Measurements from ENCODE around the gene NDUFS8.
"Not testable (repeated sequence)": the region's sequence is repeated elsewhere in the genome, so short reads cannot be mapped to it uniquely, and the experiment has no call there.

The NDUFS8 gene

DNA sequence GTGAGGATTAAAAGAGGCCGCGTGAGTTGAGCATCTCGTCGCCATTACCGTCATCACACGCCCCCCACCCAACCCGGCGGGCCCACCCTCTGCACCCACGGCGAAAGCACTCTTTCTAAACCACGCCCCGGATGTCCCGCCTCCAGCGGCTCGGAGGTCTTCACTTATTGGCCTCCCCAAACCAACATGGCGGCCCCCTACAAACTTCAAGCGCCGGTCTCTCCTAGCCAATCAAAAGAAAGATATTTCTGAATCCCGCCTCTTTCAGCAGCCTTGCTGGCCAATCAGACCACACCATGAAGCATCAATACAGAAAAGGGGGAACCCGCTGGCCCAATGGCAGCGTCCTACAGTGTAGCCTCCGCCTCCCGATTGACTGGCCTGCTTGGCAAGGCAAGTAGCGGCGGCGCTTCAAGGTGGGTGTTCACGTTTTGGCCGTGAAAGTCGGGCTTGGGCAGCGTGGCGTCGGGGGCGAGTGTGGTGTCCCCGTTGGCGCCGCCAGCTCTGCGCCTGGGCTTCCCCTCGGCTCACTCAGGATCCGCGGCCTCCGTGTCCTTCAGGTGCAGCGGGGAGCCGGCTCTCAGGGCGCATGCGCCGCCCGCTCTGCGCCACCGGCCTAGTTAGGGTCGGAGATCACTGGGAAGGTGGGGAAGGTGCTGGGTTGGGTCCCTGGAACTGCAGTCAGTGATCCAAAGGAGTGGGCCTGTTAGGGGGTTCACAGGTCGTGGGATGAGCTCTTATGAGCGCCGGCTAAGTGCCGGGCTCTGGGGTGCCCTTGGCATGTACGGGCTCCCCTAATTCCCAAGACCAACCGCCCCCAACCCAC is at the start of gene NDUFS8:
NDUFS8 (plus strand) TSS at position 364 of the 826 bp plus-strand sequence. CDS start 1,471 bp downstream, outside the sequence.
- DNase-seq (ENCODE audit: low spot score) = peak; percentile 99

DNA sequence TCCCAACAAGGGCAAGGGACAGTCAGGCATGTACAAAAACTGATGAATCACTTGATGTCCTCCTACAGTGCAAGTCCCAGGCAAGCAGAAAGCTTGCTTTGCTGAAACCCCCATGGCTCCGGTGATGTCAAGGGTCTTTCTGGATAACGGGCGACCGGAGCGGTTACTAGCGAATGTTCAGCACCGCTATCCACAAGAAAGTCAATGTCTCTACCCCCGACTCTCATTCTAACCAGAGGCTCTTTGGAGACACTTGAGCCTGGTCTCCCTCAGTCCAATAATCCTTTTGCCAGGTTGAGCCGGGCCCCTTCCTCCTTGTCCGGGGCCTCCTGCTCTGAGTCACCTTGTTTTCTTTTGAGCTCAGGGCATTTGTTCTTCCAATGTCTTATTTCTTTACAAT is 49.3 kb upstream of the NDUFS8 start:
- DNase-seq (ENCODE audit: low spot score) = not testable (repeated sequence)

DNA sequence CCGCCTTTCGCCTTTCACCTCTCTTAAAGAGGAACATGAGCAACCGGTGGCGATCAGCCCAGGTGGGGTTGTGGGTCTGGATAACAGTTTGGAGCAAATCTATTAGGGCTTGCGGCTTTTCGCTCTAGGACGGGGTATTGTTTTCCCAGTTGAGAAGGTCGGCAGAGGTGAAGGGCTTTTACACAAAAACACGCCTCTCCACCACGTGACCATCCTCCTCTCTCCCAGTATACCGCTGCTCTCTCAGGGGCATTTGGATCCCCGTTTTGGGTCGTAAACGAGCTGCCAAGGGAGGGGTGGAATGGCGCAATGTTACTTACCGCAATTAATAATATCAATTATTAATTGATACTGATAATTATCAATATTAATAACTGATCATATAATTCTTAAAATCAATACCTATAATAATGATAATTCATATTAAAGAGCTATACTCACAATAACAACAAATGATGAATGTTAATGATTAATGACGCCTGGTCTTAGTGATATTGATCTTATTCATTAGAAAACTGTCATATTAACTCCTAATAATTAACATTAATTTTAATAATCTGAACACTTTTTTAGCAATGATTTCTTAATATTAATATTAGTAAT is 48.1 kb upstream of the NDUFS8 start:
- DNase-seq (ENCODE audit: low spot score) = not testable (repeated sequence)

DNA sequence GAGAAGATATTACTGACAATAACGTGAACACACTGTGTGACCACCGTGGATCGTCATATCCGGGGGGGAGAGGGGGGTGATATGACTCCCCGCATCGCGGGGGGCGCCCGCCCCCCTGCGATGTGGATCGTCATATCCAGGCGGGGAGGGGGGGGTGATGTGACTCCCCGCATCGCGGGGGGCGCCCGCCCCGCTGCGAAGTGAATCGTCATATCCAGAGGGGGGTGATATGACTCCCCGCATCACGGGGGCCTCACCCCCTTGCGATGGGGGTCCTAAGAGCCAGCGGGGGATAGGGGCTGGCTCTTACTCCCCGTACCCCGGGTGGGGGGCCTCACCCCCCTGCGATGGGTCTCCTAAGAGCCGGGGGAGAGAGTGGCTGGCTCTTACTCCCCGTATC is 46.5 kb upstream of the NDUFS8 start:
- no peak for DNase-seq (ENCODE audit: low spot score)

DNA sequence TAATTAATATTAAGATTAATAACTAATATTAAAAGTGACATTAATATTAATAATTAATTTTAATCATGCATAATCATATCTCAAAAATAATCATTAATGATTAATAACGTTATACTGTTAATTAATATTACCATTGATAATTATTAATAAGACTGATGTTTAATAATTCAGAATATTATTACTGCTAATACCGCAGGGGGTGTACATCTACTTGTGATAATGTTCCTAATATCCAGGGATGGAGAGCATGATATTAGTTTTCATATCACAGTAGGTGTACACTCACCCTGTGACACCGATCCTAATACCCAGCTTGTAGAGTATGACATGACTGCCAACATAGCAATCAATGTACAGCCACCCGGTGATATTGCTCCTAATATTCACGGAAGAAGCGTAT is 45.2 kb upstream of the NDUFS8 start:
- DNase-seq (ENCODE audit: low spot score) = not testable (repeated sequence)

DNA sequence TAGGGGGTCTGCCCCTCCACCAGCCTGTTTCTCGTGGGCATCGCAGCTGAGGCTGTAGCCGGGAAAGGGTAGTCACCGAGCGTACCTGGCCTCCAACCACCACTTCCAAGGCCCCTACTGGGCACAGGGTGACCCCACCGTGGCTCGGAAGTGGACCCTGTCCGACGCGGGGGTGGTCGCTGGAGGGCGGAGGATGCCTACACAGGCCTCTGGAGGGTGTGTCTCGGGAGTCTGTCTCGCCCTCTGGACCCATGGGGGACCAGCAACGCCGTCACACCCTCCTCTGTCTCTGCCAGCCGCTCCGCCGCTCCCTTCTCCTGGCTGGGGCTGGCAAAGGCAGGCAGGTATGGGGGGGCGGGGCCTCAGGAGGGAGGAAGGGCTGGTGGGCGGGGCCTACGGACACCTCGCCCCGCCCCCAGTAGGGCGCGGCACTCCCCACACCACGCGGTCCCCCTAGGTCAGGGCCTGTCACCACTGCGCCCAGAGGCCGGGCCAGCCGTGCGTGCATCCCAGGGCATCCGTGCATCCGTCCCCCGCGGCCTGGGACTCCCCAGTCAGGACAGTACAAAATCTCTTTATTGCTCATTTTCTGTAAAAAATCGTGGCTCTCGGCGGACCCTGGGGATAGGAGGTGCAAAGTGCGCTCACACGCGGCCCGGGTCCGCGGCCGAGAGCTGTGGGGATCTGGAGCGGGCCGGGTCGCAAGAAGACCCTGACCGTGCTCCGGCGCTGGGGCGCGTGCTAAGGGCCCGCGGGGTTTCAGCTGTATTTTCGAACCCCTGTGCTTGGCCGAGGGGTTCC is 39.7 kb upstream of the NDUFS8 start:
- DNase-seq (ENCODE audit: low spot score) = not testable (repeated sequence)

DNA sequence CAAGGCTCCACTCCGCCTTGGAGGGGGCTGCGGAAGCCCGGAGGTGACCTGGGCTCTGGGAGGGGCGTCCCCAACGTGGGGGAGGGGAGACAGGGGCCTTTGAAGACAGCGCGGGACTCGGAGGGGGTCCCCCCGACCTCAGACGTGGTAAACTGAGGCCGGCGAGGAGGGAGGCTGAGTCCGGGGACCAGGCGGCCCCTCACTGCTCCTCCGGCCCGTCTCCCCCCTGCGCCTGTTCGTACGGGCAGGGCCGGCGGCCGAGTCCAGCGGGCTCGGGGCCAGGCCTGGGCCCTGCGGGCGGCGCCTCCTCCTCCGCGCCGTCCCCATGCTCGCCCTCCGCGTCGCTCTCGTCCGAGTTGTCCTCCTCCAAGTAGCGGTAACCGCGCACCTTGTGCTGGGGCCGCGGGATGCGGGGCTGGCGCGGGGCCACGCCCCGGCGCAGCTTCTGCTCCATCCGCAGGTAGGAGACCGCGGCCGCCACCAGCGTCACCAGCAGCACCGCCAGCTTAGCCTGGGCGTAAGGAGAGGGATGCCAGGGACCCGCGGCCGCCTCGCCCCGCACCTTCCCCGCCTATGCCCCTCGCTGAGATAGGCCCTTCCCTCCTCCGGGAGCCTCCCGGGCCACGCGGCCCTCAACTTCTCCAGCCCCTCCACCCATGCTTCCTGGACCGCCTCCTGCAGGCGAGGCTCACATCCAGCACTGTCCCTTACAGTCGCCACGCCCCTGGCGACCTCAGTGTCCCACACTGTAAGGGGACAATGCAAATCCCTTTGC is 38.9 kb upstream of the NDUFS8 start:
- not testable (repeated sequence) for DNase-seq (ENCODE audit: low spot score)

DNA sequence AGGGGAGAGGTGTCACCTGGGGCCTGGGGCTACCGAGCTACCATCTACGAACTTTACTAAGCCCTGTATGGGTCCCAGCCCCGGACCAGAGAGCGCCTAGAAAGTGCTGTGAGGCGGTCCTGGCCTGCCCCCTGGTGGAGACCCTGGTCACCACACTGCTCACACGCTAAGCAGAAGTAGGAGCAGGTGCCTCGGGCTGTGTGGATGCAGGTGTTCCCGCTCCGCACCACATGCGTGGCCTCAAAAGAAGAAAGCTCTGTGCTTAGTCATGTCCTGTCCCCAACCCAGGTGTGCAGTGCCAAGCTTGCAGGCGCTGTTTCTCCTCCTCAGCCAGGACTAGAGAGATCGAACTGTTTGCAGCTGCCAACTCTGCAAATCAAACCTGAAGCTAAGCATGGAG is 36.7 kb upstream of the NDUFS8 start:
- not testable (repeated sequence) for DNase-seq (ENCODE audit: low spot score)

DNA sequence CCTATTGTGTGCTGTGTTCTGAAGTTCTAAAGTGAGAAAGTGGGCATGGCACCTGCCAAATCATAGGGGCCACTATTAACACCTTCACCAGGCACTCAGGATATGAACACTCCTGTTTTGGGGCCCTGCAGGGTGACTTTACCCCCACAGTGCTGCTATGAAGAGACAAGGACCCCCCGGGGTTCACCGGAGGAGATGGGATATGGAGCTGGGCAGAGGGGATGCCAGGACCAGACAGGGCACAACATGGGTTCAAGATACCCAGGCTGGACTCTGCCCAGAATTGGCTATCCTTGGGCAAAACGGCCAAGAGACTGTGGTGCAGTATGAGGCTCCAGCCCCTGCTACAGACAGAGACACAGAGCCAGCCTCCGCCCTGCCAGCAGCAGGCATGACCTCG is 36.1 kb upstream of the NDUFS8 start:
- DNase-seq (ENCODE audit: low spot score) = not testable (repeated sequence)

DNA sequence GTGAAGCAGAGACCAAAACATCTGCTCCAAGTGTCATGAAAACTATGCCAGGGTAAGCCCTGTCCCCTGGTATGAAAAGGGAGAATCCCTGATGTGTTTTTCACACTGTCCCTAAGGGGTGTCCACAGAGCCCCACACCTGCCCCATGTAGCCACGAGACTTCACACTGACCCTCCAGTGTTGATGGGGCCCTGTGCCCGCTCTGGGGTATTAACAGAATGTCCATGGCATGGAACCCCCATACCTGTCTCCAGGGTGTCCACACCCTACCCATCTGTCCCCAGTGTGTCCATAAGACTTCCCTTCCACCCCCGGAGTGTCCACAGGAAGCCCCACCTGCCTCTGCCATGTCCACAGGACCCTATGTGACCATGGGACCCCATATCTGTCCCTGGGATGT is 35.4 kb upstream of the NDUFS8 start:
- DNase-seq (ENCODE audit: low spot score) = not testable (repeated sequence)

DNA sequence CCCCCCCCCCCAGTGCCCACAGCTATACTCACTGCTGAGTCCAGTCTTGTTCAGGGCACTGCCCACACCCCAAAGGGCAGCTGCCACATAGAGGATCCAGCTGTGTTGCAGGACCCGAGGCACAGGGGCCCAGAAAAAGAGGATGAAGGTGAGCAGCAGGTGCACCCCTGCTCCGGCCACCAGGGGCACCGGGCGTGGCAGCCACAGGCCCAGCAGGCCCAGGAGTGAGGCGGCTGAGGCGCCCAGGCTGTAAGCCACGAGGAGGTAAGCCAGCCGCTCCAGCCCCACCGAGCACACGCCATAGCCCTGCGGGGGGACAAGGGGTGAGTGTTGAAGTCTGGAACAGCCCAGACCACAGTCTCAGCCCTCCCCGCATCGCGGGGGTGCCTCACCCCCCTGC is 34.9 kb upstream of the NDUFS8 start:
- not testable (repeated sequence) for DNase-seq (ENCODE audit: low spot score)

DNA sequence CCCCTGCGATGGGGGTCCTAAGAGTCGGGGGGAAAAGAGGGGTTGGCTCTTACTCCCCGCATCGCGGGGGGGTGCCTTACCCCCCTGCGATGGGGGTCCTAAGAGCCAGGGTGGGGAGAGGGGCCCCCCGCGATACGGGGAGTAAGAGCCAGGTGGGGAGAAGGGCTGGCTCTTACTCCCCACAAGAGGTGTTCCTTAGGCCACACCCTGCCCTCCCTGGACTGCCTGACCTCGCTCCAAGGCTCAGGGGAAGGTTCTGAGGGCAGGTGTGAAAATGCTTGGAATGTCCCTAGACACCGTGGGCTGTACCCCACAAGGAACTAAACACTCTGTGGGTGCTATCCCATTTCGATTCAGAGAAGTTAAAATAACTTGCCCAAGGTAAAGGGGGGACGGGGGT is 34.4 kb upstream of the NDUFS8 start:
- no peak for DNase-seq (ENCODE audit: low spot score)

DNA sequence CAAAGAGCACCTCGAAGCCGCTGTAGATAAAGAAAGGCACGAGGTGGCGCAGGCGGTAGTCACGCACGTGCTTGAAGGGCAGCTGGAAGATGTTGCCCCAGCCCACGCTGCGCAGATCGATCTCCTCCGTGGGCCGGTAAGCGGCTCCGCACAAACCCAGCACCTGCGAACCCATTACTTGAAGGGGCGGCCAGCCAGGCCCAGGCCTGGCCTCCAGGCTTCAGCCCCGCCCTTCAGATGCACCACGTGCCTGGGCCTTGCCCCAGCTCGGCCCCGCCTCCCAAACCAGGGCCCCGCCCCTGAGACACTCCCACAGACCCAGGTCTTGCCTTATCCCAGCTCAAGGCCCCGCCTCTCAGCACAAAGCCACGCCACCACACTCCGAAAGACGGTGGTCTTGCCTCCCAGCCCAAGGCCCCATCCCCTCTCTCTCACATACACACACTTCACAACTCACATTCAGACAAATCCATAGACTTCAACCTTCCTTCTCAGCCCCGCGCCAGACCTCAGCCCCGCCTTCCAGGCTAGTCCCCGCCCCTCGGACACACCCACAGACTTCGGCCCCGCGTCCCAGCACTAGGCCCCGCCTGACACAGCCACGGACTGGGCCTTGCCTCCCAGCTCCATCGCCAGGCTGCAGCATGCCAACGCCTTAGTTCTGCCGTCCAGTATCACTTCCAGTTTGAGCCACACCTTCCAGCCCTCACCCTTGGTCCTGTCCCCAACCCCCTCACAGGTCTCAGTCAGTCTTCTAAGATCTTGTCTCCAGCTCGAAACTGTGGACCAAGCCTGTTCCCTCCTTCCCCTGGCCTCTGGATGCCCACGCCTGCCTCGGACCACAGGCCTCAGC is 33.6 kb upstream of the NDUFS8 start:
- no peak for DNase-seq (ENCODE audit: low spot score)

DNA sequence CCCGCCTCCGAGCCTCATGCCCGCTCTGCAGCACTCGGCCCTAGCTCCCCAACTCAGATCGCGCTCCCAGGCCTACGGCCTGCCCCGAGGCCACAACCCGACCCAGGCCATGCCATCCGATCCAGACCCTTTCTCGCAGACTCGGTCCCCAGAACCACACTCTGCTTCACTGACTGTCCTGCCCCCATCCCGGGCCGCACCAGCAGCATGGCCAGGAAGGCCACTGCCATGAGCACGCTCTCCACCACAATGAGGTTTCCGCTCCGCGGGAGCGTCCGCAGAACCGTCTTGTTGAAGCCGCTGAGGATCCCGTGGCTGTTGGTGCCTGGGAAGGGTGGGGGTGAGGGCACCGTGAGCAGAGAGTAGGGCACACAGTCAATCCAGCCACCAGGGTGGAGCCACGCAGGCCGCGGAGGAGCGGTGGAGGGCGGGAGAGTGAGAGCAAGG is 33.0 kb upstream of the NDUFS8 start:
- DNase-seq (ENCODE audit: low spot score) = no peak

DNA sequence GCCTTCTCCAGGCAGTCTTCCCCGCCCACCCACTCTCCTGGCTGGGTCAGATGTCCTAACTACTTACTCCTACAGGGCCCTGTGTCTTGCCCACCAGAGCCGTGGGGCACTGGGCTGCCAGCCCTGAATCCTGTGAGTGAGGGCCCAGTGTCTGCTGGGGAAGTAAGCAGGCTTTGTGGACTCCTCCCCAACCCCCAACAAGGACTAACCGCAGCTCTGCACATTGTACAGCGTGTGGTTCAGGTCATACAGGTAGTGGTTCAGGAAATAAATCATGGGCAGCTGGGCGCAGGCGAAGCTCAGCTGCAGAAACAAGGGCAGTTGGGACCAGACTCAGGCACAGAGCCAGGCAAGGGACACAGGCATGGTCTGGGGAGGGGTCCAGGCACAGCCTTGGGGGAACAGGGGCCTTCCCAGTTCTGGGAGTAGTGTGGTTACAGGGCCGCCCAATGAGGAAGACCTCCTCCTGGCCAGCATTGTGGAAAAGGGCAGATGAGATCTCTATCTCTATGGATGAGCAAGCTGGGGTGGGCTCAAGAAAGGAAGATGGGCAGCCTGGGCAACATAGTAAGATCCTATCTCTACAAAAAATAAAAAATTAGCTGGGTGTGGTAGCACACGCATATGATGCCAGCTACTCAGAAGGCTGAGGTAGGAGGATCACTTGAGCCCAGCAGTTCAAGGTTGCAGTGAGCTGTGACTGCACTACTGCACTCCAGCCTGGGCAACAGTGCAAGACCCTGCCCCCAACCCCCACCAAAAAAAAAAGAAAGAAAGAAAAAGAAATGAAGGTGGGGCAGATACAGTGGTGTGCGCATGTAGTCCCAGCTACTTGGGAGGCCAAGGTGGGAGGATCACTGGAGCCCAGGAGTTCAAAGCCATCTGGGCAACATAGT is 32.1 kb upstream of the NDUFS8 start:
- DNase-seq (ENCODE audit: low spot score) = no peak

DNA sequence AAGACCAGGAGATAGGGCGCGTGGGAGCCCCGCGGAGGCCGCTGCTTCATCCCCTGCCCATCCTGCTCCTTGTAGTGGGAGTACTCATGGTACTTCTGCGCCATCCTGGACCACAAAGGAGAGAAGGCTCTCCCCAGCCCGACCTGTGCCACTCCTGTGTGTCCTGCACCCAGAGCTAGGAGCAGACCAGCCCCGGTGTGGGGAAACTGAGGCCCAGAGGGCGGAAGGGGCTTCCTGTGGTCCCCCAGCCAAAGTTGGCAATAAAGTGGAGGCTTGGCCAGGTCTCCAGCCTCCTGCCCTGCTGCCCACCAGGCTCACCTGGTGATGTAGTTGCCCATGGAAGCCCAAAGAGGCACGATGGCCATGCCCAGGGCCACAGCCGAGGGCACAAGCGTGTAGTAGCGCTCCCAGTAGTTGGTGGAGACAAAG is 31.3 kb upstream of the NDUFS8 start:
- no peak for DNase-seq (ENCODE audit: low spot score)

DNA sequence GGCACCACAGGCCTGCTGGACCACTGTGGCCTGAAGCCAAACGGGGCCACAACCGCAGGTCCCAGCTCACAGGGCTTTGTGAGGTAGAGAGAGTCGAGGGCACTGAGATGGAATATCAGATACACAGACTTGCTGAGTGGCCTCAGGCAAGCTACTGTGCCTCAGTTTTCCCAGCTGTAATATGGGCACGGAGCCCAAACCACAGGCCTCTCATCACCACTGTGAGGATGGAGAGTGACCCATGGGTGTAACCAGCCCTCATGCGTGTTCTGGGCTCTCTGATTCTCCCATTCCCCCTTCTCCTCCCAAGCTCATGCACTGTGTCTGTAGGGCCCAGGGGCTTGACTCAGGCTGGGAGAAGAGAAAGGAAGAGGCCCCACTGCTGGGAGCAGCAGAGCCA is 30.8 kb upstream of the NDUFS8 start:
- no peak for DNase-seq (ENCODE audit: low spot score)

DNA sequence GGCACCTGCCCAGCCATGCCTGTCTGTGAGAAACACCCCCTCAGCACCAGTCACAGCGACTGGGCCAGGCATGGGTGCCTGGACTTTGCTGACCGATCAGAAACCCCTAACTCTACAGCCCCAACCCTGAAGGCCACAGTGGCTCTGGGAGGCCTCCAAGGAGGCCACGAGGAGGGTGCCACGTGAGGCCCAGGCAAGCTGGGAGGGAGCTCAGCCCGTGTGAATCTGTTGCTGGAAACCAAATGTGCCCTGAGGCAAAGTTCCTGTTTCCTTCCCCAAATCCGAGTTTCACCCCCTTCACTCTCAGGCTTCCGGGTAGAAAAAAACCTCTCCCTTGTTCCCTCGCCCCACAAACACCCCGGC is 27.9 kb upstream of the NDUFS8 start:
- no peak for DNase-seq (ENCODE audit: low spot score)

DNA sequence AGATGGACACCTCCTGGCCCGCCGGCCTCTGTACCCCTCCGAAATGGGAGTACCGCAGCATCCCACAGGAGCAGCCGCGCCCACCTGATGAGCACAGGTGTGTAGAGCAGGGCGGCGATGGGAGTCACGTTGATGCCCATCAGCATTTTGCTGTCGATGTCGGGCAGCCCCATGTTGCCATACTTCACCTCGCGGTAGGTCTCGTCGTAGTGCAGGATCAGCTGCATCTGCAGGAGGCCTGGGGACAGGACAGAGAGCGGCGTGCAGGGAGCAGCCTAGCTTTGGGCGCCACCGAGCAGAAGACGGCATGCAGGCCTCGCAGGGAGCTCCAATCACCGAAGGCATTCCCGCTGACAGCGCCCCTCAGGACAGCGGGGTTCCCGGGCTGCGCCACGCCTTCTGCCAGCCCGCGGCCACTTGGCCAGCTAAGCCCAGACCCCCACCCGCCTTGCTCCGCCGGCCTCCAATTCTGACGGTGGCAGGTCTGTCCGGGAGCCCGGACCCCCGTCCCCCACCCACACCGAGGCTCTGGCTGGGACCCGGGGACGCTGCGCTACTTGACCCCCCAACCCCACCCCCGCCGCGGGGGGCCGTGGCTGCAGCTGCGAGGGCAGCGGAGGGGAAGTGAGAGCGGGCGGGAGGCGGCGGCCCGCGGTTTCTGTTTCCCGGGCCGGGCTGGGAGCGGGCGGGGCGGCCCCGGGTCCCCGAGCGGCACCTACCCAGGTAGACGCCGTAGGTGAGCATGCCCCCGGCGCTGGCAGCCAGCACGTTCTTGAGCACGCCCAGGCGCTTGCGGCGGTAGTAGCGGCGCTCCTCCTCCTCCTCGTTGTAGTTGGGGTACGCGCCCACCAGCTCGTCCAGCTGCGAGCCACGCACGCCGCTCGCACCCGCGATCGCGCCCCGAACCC is 27.3 kb upstream of the NDUFS8 start:
- no peak for DNase-seq (ENCODE audit: low spot score)
